HUES48 (cell line): Measurements from ENCODE around the gene COX8C.

Source experiments
- H3K27ac ChIP-seq: one replicate; pipeline ENCODE4 v1.7.0; 2013; ENCODE audit warnings: low read depth, low read length, inconsistent platforms
- H3K27me3 ChIP-seq: 2 replicates; pipeline ENCODE4 v1.6.1; 2013; ENCODE audit warnings: mild to moderate bottlenecking, low read length; ENCODE audit not compliant: control insufficient read depth, insufficient read depth
- H3K36me3 ChIP-seq: 2 replicates; pipeline ENCODE4 v1.6.1; 2013; ENCODE audit warnings: low read length; ENCODE audit not compliant: control insufficient read depth, insufficient read depth
- H3K4me1 ChIP-seq: 2 replicates; pipeline ENCODE4 v1.6.1; 2013; ENCODE audit warnings: mild to moderate bottlenecking, low read length; ENCODE audit not compliant: control insufficient read depth, insufficient read depth
- H3K4me3 ChIP-seq: 2 replicates; pipeline ENCODE4 v1.5.1; 2013; ENCODE audit warnings: mild to moderate bottlenecking, low read depth, low read length
- H3K9ac ChIP-seq: 2 replicates; pipeline ENCODE4 v1.6.1; 2013; ENCODE audit warnings: mild to moderate bottlenecking, low read depth, low read length, moderate library complexity
- H3K9me3 ChIP-seq: 2 replicates; pipeline ENCODE4 v1.6.1; 2013; ENCODE audit warnings: low read length; ENCODE audit not compliant: control insufficient read depth, insufficient read depth

COX8C gene

GRCh38 chr14:93309427-93309966, 37.5 kb upstream of the COX8C start:
- no peaks in the 10 kb centered on the region; the same call in 1 of the 2 replicates for H3K36me3 ChIP-seq
- H3K27ac ChIP-seq = no peak overlapping the region
- no peak overlapping the region for H3K9ac ChIP-seq
- H3K27me3 ChIP-seq = no peaks in the 10 kb centered on the region
- peaks cover 6% of the 10 kb centered on the region; the same call in 1 of the 2 replicates for H3K4me1 ChIP-seq
- H3K4me3 ChIP-seq = no peak overlapping the region
- H3K9me3 ChIP-seq = no peaks in the 10 kb centered on the region

- Histone ChIP-seq H3K4me1 (no peaks in the 10 kb centered on the region), H3K27me3 (no peaks in the 10 kb centered on the region), H3K36me3 (no peaks in the 10 kb centered on the region; the same call in 1 of the 2 replicates), H3K27ac (no peak overlapping the region), H3K9ac (no peak overlapping the region), H3K9me3 (no peaks in the 10 kb centered on the region), H3K4me3 (no peak overlapping the region)
Measured at GRCh38 chr14:93311082-93311481, 35.9 kb upstream of the COX8C start.

- H3K4me3 ChIP-seq = no peak overlapping the region
- no peak overlapping the region for H3K9ac ChIP-seq
- H3K27me3 ChIP-seq = no peaks in the 10 kb centered on the region
- no peaks in the 10 kb centered on the region for H3K36me3 ChIP-seq
- no peaks in the 10 kb centered on the region for H3K9me3 ChIP-seq
- peaks cover 29% of the 10 kb centered on the region for H3K4me1 ChIP-seq
- no peak overlapping the region for H3K27ac ChIP-seq
Measured at GRCh38 chr14:93315575-93315974, 31.4 kb upstream of the COX8C start.

- Histone ChIP-seq H3K9ac (no peak overlapping the region), H3K27me3 (no peaks in the 10 kb centered on the region), H3K4me3 (no peak overlapping the region), H3K27ac (no peak overlapping the region), H3K9me3 (no peaks in the 10 kb centered on the region), H3K36me3 (no peaks in the 10 kb centered on the region), H3K4me1 (peaks cover 29% of the 10 kb centered on the region)
Measured at GRCh38 chr14:93316716-93317115, 30.3 kb upstream of the COX8C start.

GRCh38 chr14:93317210-93317874, 29.6 kb upstream of the COX8C start:
- no peak overlapping the region for H3K9ac ChIP-seq
- H3K27ac ChIP-seq = peak overlapping the region; percentile 82
- peaks cover 29% of the 10 kb centered on the region for H3K4me1 ChIP-seq
- H3K27me3 ChIP-seq = no peaks in the 10 kb centered on the region
- H3K9me3 ChIP-seq = no peaks in the 10 kb centered on the region
- H3K4me3 ChIP-seq = no peak overlapping the region
- H3K36me3 ChIP-seq = no peaks in the 10 kb centered on the region

GRCh38 chr14:93317875-93318807, 28.8 kb upstream of the COX8C start:
- Histone ChIP-seq H3K9me3 (no peaks in the 10 kb centered on the region), H3K4me3 (no peak overlapping the region), H3K9ac (0 out of 2 replicates have a peak overlapping the region, but pooled peaks have one; percentile 33), H3K27me3 (no peaks in the 10 kb centered on the region), H3K4me1 (peaks cover 29% of the 10 kb centered on the region), H3K36me3 (no peaks in the 10 kb centered on the region), H3K27ac (peak overlapping the region; percentile 82)

- Histone ChIP-seq H3K9ac (0 out of 2 replicates have a peak overlapping the region, but pooled peaks have one; percentile 33), H3K9me3 (no peaks in the 10 kb centered on the region), H3K27me3 (no peaks in the 10 kb centered on the region), H3K4me1 (peaks cover 29% of the 10 kb centered on the region), H3K27ac (peak overlapping the region; percentile 82), H3K4me3 (no peak overlapping the region), H3K36me3 (peaks cover 5% of the 10 kb centered on the region)
Measured at GRCh38 chr14:93318927-93319326, 28.1 kb upstream of the COX8C start.

- no peaks in the 10 kb centered on the region for H3K9me3 ChIP-seq
- H3K9ac ChIP-seq = no peak overlapping the region
- H3K27ac ChIP-seq = peak overlapping the region; percentile 82
- peaks cover 6% of the 10 kb centered on the region for H3K36me3 ChIP-seq
- peaks cover 29% of the 10 kb centered on the region for H3K4me1 ChIP-seq
- H3K4me3 ChIP-seq = no peak overlapping the region
- no peaks in the 10 kb centered on the region for H3K27me3 ChIP-seq
Measured at GRCh38 chr14:93319494-93319893, 27.5 kb upstream of the COX8C start.

- H3K36me3 ChIP-seq = peaks cover 6% of the 10 kb centered on the region
- H3K9ac ChIP-seq = no peak overlapping the region
- no peak overlapping the region for H3K27ac ChIP-seq
- no peak overlapping the region for H3K4me3 ChIP-seq
- no peaks in the 10 kb centered on the region for H3K9me3 ChIP-seq
- H3K27me3 ChIP-seq = no peaks in the 10 kb centered on the region
- peaks cover 29% of the 10 kb centered on the region for H3K4me1 ChIP-seq
Measured at GRCh38 chr14:93319958-93320357, 27.0 kb upstream of the COX8C start.

GRCh38 chr14:93320489-93320888, 26.5 kb upstream of the COX8C start:
- Histone ChIP-seq H3K27me3 (no peaks in the 10 kb centered on the region), H3K4me3 (no peak overlapping the region), H3K9me3 (no peaks in the 10 kb centered on the region), H3K9ac (no peak overlapping the region), H3K4me1 (peaks cover 29% of the 10 kb centered on the region), H3K36me3 (peaks cover 6% of the 10 kb centered on the region), H3K27ac (no peak overlapping the region)
